Natural killer cell (primary cell): ENCODE data around the gene ACAD10. TPM values are rescaled to one million over a fixed set of nuclear protein-coding genes. Genes with fewer than 3 reads are reported as not detected.

Source experiments
- ATAC-seq, 3 donors: fragments of 150-1000 bp in 2 of 3; fragments of 200-7000 bp in 1 of 3; cut with Tn5 transposase; 1 replicate in 1 of 3; 2 replicates in 2 of 3; pipeline ENCODE4 v1.10.0; 2021; ENCODE audit warnings: mild to moderate bottlenecking in 2 of 3, moderate library complexity in 2 of 3
- DNase-seq, 2 donors: peaks; one replicate each; pipeline versions ENCODE4 v3.0.0 to v3.0.0-alpha.2; 2013 to 2021; ENCODE audit warnings: mixed read lengths in 1 of 2
- H3K27ac ChIP-seq: one replicate; pipeline ENCODE4 v1.5.1; 2013; ENCODE audit warnings: mild to moderate bottlenecking, low read length
- H3K27me3 ChIP-seq: one replicate; pipeline ENCODE4 v1.6.1; 2013; ENCODE audit warnings: low read length; ENCODE audit not compliant: control insufficient read depth, insufficient read depth
- H3K36me3 ChIP-seq: one replicate; pipeline ENCODE4 v1.6.1; 2013; ENCODE audit warnings: low read length; ENCODE audit not compliant: control insufficient read depth, insufficient read depth
- H3K4me1 ChIP-seq: one replicate; pipeline ENCODE4 v1.6.1; 2013; ENCODE audit warnings: low read length; ENCODE audit not compliant: control insufficient read depth, insufficient read depth
- H3K4me3 ChIP-seq: one replicate; pipeline ENCODE4 v1.5.1; 2013; ENCODE audit warnings: low read length
- H3K9me3 ChIP-seq: one replicate; pipeline ENCODE4 v1.6.1; 2013; ENCODE audit warnings: low read length; ENCODE audit not compliant: control insufficient read depth, insufficient read depth
- H3K27ac Mint-ChIP-seq, 2 donors: one replicate each; pipeline ENCODE4 v1.8.0; 2022; ENCODE audit warnings: mild to moderate bottlenecking in 2 of 2, mixed read lengths in 2 of 2, moderate library complexity in 1 of 2
- H3K27me3 Mint-ChIP-seq, 2 donors: one replicate each; pipeline ENCODE4 v1.8.0; 2022; ENCODE audit warnings: low read depth in 2 of 2, mixed read lengths in 2 of 2
- H3K36me3 Mint-ChIP-seq: one replicate; pipeline ENCODE4 v1.8.0; 2022; ENCODE audit warnings: mixed read lengths
- H3K4me1 Mint-ChIP-seq, 2 donors: one replicate each; pipeline ENCODE4 v1.8.0; 2022; ENCODE audit warnings: mixed read lengths in 2 of 2
- H3K4me3 Mint-ChIP-seq: one replicate; pipeline ENCODE4 v1.8.0; 2022; ENCODE audit warnings: mild to moderate bottlenecking, moderate library complexity, mixed read lengths
- H3K9me3 Mint-ChIP-seq, 2 donors: one replicate each; pipeline ENCODE4 v1.8.0; 2022; ENCODE audit warnings: mixed read lengths in 2 of 2
- CTCF ChIP-seq: fragments of 200-600 bp; IDR thresholded peaks from one replicate; pipeline ENCODE4 v1.8.0; 2022; ENCODE audit warnings: antibody characterized with exemption
- WGBS: methylation state at CpG from one replicate; pipeline ENCODE4 v1.1.7; 2013; ENCODE audit warnings: missing lambda C conversion rate; ENCODE audit not compliant: insufficient coverage; 5-methylcytosine and 5-hydroxymethylcytosine counted together
- intact Hi-C: fragments of 100-400 bp; cut with micrococcal nuclease; formaldehyde crosslinking; loops from one replicate; pipeline ENCODE4 v1.14.2; 2022
- total RNA-seq, 4 donors: library from RNA; stranded (reverse); fragments of 120-200 nt in 1 of 4; gene quantifications; one replicate each; pipeline versions ENCODE4 v1.2.3 to v1.2.4, GENCODE V29; 2013 to 2022

Gene ACAD10
- total RNA-seq, 3 donors from 2014 or later (not counting 1 experiment from before 2014, with no cell fraction given): 19.0 to 29.0 (median 27.0) TPM

- Histone ChIP-seq H3K9me3 (no peaks in the 10 kb centered on the region), H3K4me3 (peak overlapping the region; percentile 78), H3K36me3 (peaks cover 21% of the 10 kb centered on the region), H3K4me1 (peaks cover 21% of the 10 kb centered on the region), H3K27ac (peak overlapping the region; percentile 84), H3K27me3 (no peaks in the 10 kb centered on the region)
- H3K36me3 Mint-ChIP-seq: peaks cover 11% of the 10 kb centered on the region
- intact Hi-C loops: no loop called here
- peak overlapping the region; percentile 91 to 96 for H3K27ac Mint-ChIP-seq
- H3K4me3 Mint-ChIP-seq: peak overlapping the region; percentile 92
- DNase-seq: peak in 1 of 2 donors; percentile 44
- peaks cover 35 to 47% of the 10 kb centered on the region in 2 donors for H3K4me1 Mint-ChIP-seq
- peak in 2 of 3 donors; percentile 1 to 2 for ATAC-seq
- no peaks in the 10 kb centered on the region for H3K9me3 Mint-ChIP-seq
- under 1% methylated on average over 36 of the region's 36 CpGs for WGBS
- no peaks in the 10 kb centered on the region for H3K27me3 Mint-ChIP-seq
- no peak for TF ChIP-seq CTCF
These were observed 487 bp upstream of the ACAD10 start for GRCh38 chr12:111685322-111685810.

GRCh38 chr12:111686574-111687105 is 787 bp downstream of the ACAD10 start:
- TF ChIP-seq CTCF: no peak
- intact Hi-C loops: loop anchor here (2.0 kb wide), 2 partner anchors 88 to 126 kb away; partner anchors contain the start of gene ATXN2
- peak overlapping the region; percentile 78 for H3K4me3 ChIP-seq

DNA sequence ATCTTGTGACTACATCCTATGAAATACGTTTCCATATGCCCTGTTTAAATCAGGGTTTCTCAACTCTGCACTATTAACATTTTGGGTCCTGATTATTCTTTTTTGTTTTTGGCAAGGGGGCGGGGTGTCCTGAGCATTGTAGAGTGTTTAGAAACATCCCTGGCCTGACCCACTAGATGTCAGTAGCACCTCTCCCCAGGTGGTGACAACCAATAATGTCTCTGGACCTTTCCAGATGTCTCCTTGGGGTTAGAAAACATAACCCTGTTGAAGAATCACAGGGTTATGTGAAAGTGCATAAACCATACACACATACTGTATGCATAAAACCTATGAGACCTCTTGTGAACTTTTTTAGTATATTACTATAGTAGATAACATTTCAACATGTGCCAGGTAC is 1.4 kb downstream of the ACAD10 start:
- Mint-ChIP-seq H3K27me3 (no peaks in the 10 kb centered on the region), H3K36me3 (no peaks in the 10 kb centered on the region), H3K4me1 (peaks cover 35 to 52% of the 10 kb centered on the region in 2 donors), H3K4me3 (peak overlapping the region; percentile 92), H3K9me3 (no peaks in the 10 kb centered on the region), H3K27ac (peak overlapping the region; percentile 91 to 96)
- TF ChIP-seq CTCF: no peak
- H3K27me3 ChIP-seq: no peaks in the 10 kb centered on the region
- no peaks in the 10 kb centered on the region for H3K9me3 ChIP-seq
- peaks cover 8% of the 10 kb centered on the region for H3K36me3 ChIP-seq
- ATAC-seq (no peak), DNase-seq (peak in 1 of 2 donors; percentile 31)
- intact Hi-C loops: loop anchor here (2.0 kb wide), 2 partner anchors 88 to 126 kb away; partner anchors contain the start of gene ATXN2
- peaks cover 21% of the 10 kb centered on the region for H3K4me1 ChIP-seq
- 79% methylated on average over 2 of the region's 2 CpGs for WGBS
- no peak overlapping the region for H3K27ac ChIP-seq
- no peak overlapping the region for H3K4me3 ChIP-seq

More at GRCh38 chr12:111686574-111687105, 787 bp downstream of the ACAD10 start:
- H3K9me3 Mint-ChIP-seq: no peaks in the 10 kb centered on the region
- no peaks in the 10 kb centered on the region for H3K27me3 Mint-ChIP-seq
- Histone ChIP-seq H3K27me3 (no peaks in the 10 kb centered on the region), H3K9me3 (no peaks in the 10 kb centered on the region), H3K4me1 (peaks cover 21% of the 10 kb centered on the region), H3K36me3 (peaks cover 12% of the 10 kb centered on the region), H3K27ac (peak overlapping the region; percentile 84)
- H3K4me1 Mint-ChIP-seq: peaks cover 35 to 52% of the 10 kb centered on the region in 2 donors
- peak in 1 of 2 donors; percentile 20 for DNase-seq
- 25% methylated on average over 15 of the region's 15 CpGs for WGBS
- peak overlapping the region; percentile 91 to 96 for H3K27ac Mint-ChIP-seq
- H3K36me3 Mint-ChIP-seq: peaks cover 6% of the 10 kb centered on the region
- peak overlapping the region; percentile 92 for H3K4me3 Mint-ChIP-seq
- no peak for ATAC-seq
